CD4-positive, alpha-beta T cell treated with Interleukin-17A for 1 hour (primary cell): ENCODE measurements around the gene PIGX.

Experiments used
- DNase-seq: peaks from one replicate; pipeline ENCODE4 v3.0.0-alpha.2; 2020

PIGX gene

DNA sequence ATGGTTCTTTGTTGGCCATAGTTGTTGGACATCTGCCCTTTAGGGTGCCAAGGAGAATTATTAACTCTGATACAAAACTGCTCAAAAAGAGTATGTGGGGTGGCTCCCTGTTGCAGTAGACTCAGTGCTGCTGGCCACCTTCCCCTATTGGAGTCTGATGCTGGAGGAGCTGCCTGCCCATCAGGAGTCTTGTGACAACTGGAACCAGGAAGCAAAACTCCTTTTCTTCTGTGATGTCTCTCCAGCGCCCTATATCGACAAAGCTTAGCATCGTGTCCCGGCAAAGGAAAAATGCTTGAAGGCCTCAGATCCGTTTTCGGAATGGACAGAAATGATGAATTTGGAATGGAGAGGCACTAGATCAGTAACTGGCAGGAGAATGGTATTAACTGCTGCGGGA lies 51.0 kb downstream of the PIGX start:
- DNase-seq = no peak

DNA sequence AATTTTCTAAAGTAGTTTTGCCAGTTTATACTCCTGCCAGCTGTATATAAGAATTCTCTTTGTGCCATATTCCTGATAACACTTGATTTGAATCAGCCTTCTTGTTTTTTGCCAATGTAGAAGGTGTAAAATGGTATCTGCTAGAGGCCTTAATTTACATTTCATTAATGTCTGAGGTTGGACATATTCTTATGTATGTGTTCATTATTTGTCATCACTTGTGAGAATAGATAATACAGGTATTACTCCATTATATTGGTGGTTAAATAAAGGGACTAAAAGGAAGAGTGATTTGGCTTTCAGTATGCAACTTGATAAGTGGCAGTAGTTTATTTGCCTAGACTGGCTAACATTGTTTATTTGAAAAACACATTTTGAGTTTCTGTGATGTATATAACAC lies 53.3 kb downstream of the PIGX start:
- DNase-seq = no peak

GRCh38 chr3:196771067-196771466 lies 58.9 kb downstream of the PIGX start:
- DNase-seq = no peak

DNA sequence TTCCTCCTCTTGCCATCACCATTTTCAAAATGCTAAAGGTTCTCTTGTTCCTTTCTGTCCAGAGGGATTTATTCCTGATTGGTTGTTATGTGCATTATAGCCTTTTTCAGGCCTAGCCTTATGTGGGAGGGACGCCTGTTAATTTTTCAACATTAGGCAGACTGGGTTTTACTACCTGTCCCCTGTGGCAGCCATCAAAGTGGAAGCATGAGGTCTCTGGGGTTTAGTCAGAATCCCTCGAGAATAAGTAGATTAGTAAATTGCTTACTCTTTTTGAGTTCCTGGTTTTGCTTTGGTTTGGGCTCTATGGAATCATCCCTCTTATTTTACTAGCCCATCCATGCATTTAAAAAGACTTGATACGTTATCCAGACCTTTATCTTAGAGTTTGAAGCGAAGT lies 59.9 kb downstream of the PIGX start:
- DNase-seq = no peak

DNA sequence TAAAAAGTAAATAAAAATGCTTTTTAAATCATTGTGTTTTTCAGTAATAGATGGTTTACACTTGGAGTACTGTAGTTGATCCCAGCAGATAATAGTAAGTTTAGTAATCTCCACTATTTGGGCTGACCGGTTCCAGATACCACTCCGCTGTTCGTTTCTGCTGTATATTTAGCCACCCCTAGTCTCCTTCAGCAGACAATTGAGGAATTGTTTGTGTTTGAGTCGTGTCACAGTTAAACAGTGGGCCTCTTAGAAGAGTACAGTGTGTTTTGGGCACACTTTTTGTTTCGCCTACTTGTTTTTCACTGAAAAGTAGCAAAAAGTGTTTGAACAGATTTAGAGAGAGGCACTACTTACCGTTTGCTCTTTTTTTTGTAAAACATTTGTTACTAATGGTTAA lies 60.7 kb downstream of the PIGX start:
- DNase-seq = no peak

GRCh38 chr3:196774191-196774820 lies 62.1 kb downstream of the PIGX start:
- no peak for DNase-seq

GRCh38 chr3:196774848-196775422 lies 62.8 kb downstream of the PIGX start:
- DNase-seq = no peak

DNA sequence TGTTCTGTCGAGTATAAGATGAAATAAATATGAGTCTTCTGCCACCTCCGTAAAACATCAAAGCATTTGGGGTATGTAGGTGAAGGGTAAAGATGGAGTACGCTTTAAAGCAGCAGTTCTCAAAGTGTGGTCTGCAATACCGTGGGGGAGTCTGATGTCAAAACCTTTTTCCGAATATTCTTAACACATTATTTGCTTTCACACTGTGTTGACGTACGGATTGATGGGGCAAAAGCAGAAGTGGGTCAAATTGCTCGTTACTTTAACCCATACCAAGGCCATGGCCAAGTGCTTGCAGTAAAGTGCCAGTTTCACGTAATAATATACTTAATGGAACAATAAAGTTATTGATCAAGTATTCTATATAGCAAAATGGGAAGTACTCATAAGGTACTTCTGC lies 63.8 kb downstream of the PIGX start:
- no peak for DNase-seq

DNA sequence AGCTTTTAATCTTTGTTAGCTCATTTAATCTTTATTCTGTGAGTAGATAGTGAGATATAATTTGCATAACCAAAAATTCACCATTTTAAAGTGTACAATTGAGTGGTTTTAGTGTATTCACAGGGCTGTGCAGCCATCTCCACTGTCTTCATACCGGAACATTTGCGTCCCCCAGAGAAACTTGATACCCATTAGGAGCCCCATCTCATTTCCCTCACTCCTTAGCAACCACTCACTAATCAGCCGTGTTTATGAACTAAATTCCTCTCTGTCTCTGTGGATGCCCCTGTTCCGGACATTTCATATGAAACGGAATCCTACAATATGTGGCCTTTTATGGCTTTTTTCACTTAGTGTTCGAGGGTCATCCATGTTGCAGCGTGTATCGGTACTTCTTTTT lies 65.7 kb downstream of the PIGX start:
- no peak for DNase-seq

DNA sequence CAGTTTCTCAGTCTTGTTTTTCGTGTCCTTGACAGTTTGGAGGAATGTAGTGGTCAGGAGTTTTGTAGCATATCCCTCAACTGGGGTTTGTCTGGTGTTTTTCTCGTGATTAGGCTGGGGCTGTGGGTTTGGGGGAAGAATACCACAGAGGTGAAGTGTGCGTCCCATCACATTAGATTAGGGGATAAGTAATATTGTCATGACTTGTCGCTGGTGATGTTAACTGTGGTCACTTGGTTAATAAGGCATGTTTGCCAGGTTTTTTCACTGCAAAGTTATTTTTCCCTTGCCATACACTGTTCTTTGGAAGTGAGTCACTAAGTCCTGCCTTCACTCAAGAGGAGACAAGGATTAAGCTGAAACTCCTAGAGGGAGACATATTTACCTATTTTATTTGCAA lies 66.6 kb downstream of the PIGX start:
- no peak for DNase-seq

- no peak for DNase-seq
Measured at GRCh38 chr3:196782511-196782910, 70.3 kb downstream of the PIGX start.
